DOHH2 (cell line): ENCODE measurements around the gene SOX18.

Experiments
- H3F3A ChIP-seq: fragments of 200-600 bp; sonication (generic), shearing (Covaris generic); 2 replicates; pipeline ENCODE4 v1.6.0; 2016; ENCODE audit warnings: antibody characterized with exemption, mild to moderate bottlenecking; ENCODE audit not compliant: control insufficient read depth, insufficient read depth
- H3K27ac ChIP-seq: fragments of 200-600 bp; sonication (generic); 2 replicates; pipeline ENCODE4 v1.5.1; 2014; ENCODE audit warnings: low read depth, mild to moderate bottlenecking, low read length, moderate library complexity
- H3K27me3 ChIP-seq: fragments of 200-600 bp; sonication (generic); 2 replicates; pipeline ENCODE4 v1.6.1; 2014; ENCODE audit warnings: mild to moderate bottlenecking, low read length, mixed read lengths; ENCODE audit not compliant: control insufficient read depth
- H3K36me3 ChIP-seq: fragments of 200-600 bp; sonication (generic); 2 replicates; pipeline ENCODE4 v1.6.1; 2014; ENCODE audit warnings: mild to moderate bottlenecking, low read length, moderate library complexity, mixed read lengths; ENCODE audit not compliant: control insufficient read depth
- H3K4me1 ChIP-seq: fragments of 200-600 bp; sonication (generic); 2 replicates; pipeline ENCODE4 v1.6.1; 2014; ENCODE audit warnings: mild to moderate bottlenecking, low read length, mixed read lengths; ENCODE audit not compliant: control insufficient read depth
- H3K4me2 ChIP-seq: fragments of 200-600 bp; sonication (generic); 2 replicates; pipeline ENCODE4 v1.6.0; 2014; ENCODE audit warnings: mild to moderate bottlenecking, low read length, moderate library complexity
- H3K4me3 ChIP-seq: fragments of 200-600 bp; sonication (generic); 2 replicates; pipeline ENCODE4 v1.5.1; 2014; ENCODE audit warnings: mild to moderate bottlenecking, low read length, mixed read lengths
- H3K79me2 ChIP-seq: fragments of 200-600 bp; sonication (generic); 2 replicates; pipeline ENCODE4 v1.6.1; 2014; ENCODE audit warnings: mild to moderate bottlenecking, low read length, mixed read lengths; ENCODE audit not compliant: control insufficient read depth
- H3K9me2 ChIP-seq: fragments of 200-600 bp; sonication (generic); replicated peaks from 2 replicates; pipeline ENCODE4 v1.6.1; 2014; ENCODE audit warnings: mild to moderate bottlenecking, low read length, mixed read lengths; ENCODE audit not compliant: control insufficient read depth
- H3K9me3 ChIP-seq: fragments of 200-600 bp; sonication (generic); 2 replicates; pipeline ENCODE4 v1.6.1; 2014; ENCODE audit warnings: antibody characterized with exemption, low read length, mixed read lengths; ENCODE audit not compliant: control insufficient read depth, insufficient read depth
- H4K20me1 ChIP-seq: fragments of 200-600 bp; sonication (generic); 2 replicates; pipeline ENCODE4 v1.6.0; 2014; ENCODE audit warnings: low read depth, mild to moderate bottlenecking, antibody characterized with exemption, low read length, moderate library complexity; ENCODE audit not compliant: control insufficient read depth, insufficient read depth
- EZH2phosphoT487 ChIP-seq: fragments of 200-600 bp; sonication (generic); IDR thresholded peaks from 2 replicates; pipeline ENCODE4 v1.6.1; 2017; ENCODE audit warnings: borderline replicate concordance, mild to moderate bottlenecking, antibody characterized with exemption, low read length, moderate library complexity, mixed read lengths
- TF ChIP-seq, protein P1 (sequence below): fragments of 200-600 bp; sonication (generic); IDR thresholded peaks from one replicate; pipeline ENCODE4 v1.5.1; 2014; ENCODE audit warnings: antibody characterized with exemption, mild to moderate bottlenecking, low read depth, low read length; ENCODE audit not compliant: poor library complexity, severe bottlenecking

The SOX18 gene

DNA sequence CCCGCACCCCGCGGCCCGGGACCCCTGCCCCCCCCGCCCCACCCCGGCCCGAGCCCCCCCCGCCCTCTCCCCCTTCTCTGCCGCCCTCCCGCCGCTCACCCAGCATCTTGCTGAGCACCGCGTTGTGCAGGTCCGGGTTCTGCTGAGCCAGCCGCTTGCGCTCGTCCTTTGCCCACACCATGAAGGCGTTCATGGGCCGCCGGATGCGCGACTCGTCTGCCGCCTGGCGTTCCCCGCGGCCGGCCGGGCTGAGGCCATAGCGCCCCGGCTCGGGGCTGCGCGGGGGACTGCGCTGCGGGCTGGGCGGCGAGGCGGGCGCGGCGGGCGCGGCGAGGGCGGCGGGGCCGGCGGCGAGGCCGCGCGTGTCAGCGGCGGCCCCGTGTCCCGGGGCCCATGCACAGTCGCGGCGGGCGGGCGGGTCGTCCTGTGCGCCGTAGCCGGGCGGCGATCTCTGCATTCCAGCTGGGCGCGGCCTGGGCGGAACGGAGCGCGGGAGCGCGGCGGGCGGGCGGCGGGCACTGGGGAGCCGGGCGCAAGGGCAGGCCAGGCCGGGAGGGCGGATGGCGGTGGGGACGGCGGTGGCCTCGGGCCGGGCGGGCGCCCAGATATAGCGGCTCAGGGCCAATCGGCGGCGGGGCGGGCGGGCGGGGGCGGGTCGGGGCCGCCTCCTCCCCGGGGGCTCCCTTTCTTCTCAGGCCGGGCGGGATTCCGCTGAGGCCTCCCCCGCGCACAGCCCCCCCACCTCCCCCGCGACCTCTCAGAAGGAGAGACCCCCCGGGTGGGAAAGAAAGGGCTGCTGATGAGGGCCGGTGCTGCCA is at the start of gene SOX18:
SOX18 (minus strand) TSS at position 580 of the 818 bp plus-strand sequence; CDS start at position 457, 123 bp downstream.
- no peak within 1 kb of the TSS for H3K4me3 ChIP-seq
- no peaks in the 10 kb centered on the region; the same call in 1 of the 2 replicates for H3K4me1 ChIP-seq
- no peaks in the 10 kb centered on the region; the same call in 1 of the 2 replicates for H3F3A ChIP-seq

DNA sequence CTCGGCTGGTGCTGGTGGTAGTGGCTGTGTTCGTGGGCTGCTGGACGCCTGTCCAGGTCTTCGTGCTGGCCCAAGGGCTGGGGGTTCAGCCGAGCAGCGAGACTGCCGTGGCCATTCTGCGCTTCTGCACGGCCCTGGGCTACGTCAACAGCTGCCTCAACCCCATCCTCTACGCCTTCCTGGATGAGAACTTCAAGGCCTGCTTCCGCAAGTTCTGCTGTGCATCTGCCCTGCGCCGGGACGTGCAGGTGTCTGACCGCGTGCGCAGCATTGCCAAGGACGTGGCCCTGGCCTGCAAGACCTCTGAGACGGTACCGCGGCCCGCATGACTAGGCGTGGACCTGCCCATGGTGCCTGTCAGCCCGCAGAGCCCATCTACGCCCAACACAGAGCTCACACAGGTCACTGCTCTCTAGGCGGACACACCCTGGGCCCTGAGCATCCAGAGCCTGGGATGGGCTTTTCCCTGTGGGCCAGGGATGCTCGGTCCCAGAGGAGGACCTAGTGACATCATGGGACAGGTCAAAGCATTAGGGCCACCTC is 49.1 kb upstream of the SOX18 start:
- Histone ChIP-seq H3K27ac (no peak overlapping the region), H3K9me2 (no peaks in the 10 kb centered on the region), H3K4me1 (peaks cover 46% of the 10 kb centered on the region), H3K79me2 (no peaks in the 10 kb centered on the region), H3F3A (peaks cover 5% of the 10 kb centered on the region; the same call in 1 of the 2 replicates), H3K4me2 (no peak overlapping the region), H4K20me1 (0 out of 2 replicates have a peak, but pooled peaks cover 4% of the 10 kb centered on the region), H3K36me3 (no peaks in the 10 kb centered on the region), H3K4me3 (no peak overlapping the region), H3K27me3 (peaks cover 13% of the 10 kb centered on the region), H3K9me3 (peaks cover 8% of the 10 kb centered on the region; the same call in 1 of the 2 replicates)
- TF ChIP-seq, protein P1, sequence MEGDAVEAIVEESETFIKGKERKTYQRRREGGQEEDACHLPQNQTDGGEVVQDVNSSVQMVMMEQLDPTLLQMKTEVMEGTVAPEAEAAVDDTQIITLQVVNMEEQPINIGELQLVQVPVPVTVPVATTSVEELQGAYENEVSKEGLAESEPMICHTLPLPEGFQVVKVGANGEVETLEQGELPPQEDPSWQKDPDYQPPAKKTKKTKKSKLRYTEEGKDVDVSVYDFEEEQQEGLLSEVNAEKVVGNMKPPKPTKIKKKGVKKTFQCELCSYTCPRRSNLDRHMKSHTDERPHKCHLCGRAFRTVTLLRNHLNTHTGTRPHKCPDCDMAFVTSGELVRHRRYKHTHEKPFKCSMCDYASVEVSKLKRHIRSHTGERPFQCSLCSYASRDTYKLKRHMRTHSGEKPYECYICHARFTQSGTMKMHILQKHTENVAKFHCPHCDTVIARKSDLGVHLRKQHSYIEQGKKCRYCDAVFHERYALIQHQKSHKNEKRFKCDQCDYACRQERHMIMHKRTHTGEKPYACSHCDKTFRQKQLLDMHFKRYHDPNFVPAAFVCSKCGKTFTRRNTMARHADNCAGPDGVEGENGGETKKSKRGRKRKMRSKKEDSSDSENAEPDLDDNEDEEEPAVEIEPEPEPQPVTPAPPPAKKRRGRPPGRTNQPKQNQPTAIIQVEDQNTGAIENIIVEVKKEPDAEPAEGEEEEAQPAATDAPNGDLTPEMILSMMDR: no peak

More for the DNA sequence above, at the start of gene SOX18:
- no peak within 1 kb of the TSS; the same call in 1 of the 2 replicates for H3K4me2 ChIP-seq
- no peaks in the 10 kb centered on the region for H3K36me3 ChIP-seq
- TF ChIP-seq, protein P1: no peak
- TF ChIP-seq EZH2phosphoT487: no peak
- no peaks in the 10 kb centered on the region for H3K9me2 ChIP-seq
- H3K27me3 ChIP-seq: peaks cover 41% of the 10 kb centered on the region
- H3K27ac ChIP-seq: no peak within 1 kb of the TSS
- no peaks in the 10 kb centered on the region for H3K79me2 ChIP-seq
- H4K20me1 ChIP-seq: no peaks in the 10 kb centered on the region
- H3K9me3 ChIP-seq: no peaks in the 10 kb centered on the region

DNA sequence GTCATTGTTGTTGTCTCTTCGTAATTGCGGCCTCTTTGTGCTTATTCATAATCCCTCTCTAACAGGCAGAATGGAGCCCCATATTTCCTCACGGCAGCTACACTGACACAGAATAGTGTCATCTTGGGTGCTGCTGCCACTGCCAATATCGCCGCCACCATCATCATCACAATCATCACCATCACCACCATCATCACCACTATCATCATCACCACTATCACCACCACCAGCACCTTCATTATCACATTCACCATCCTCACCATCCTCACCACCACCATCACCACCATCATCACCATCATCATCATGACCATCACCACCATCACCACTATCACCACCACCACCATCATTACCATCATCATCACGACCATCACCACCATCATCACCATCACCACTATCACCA is 47.1 kb upstream of the SOX18 start:
- no peak overlapping the region for H3K27ac ChIP-seq
- peaks cover 5% of the 10 kb centered on the region; the same call in 1 of the 2 replicates for H3F3A ChIP-seq
- H4K20me1 ChIP-seq: no peaks in the 10 kb centered on the region
- TF ChIP-seq, protein P1: no peak
- TF ChIP-seq EZH2phosphoT487: no peak
- H3K9me3 ChIP-seq: peaks cover 8% of the 10 kb centered on the region; the same call in 1 of the 2 replicates
- peaks cover 26% of the 10 kb centered on the region for H3K4me1 ChIP-seq
- no peaks in the 10 kb centered on the region for H3K79me2 ChIP-seq
- H3K4me3 ChIP-seq: no peak overlapping the region
- no peak overlapping the region for H3K4me2 ChIP-seq
- no peaks in the 10 kb centered on the region for H3K27me3 ChIP-seq
- no peaks in the 10 kb centered on the region for H3K36me3 ChIP-seq
- no peaks in the 10 kb centered on the region for H3K9me2 ChIP-seq
